Hepatocyte (in vitro differentiated cells): Measurements from ENCODE around the gene C4orf50. TPM values are rescaled to one million over a fixed set of nuclear protein-coding genes. Genes with fewer than 3 reads are reported as not detected.

ENCODE experiments used
- DNase-seq: peaks from one replicate; pipeline ENCODE4 v3.0.0-alpha.2; 2016; ENCODE audit warnings: low spot score
- H2AFZ ChIP-seq: fragments of 200-600 bp; sonication (generic); 2 replicates; pipeline ENCODE4 v1.6.0; 2016; ENCODE audit warnings: antibody characterized with exemption, mild to moderate bottlenecking
- H3K27ac ChIP-seq: fragments of 200-600 bp; sonication (generic); 2 replicates; pipeline ENCODE4 v1.5.1; 2016; ENCODE audit warnings: mild to moderate bottlenecking
- H3K27me3 ChIP-seq: fragments of 200-600 bp; sonication (generic); 2 replicates; pipeline ENCODE4 v1.6.1; 2016
- H3K36me3 ChIP-seq: fragments of 200-600 bp; sonication (generic); replicated peaks from 2 replicates; pipeline ENCODE4 v1.5.1; 2016; ENCODE audit warnings: low read depth; ENCODE audit not compliant: insufficient read depth
- H3K4me1 ChIP-seq: fragments of 200-600 bp; sonication (generic); 2 replicates; pipeline ENCODE4 v1.5.1; 2016; ENCODE audit warnings: mild to moderate bottlenecking, moderate library complexity; ENCODE audit not compliant: insufficient read depth
- H3K4me2 ChIP-seq: fragments of 200-600 bp; sonication (generic); 2 replicates; pipeline ENCODE4 v1.6.0; 2016
- H3K4me3 ChIP-seq: fragments of 200-600 bp; sonication (generic); 2 replicates; pipeline ENCODE4 v1.5.1; 2016; ENCODE audit warnings: mild to moderate bottlenecking
- H3K79me2 ChIP-seq: fragments of 200-600 bp; sonication (generic); 2 replicates; pipeline ENCODE4 v1.6.0; 2017; ENCODE audit warnings: mild to moderate bottlenecking
- H3K9me2 ChIP-seq: fragments of 200-600 bp; sonication (generic); replicated peaks from 2 replicates; pipeline ENCODE4 v1.6.0; 2017; ENCODE audit warnings: mild to moderate bottlenecking; ENCODE audit not compliant: insufficient read depth
- H3K9me3 ChIP-seq: fragments of 200-600 bp; sonication (generic); 2 replicates; pipeline ENCODE4 v1.5.1; 2016; ENCODE audit warnings: low read depth, mild to moderate bottlenecking
- H4K20me1 ChIP-seq: fragments of 200-600 bp; sonication (generic); 2 replicates; pipeline ENCODE4 v1.6.0; 2016; ENCODE audit warnings: mild to moderate bottlenecking; ENCODE audit not compliant: insufficient read depth, poor library complexity, severe bottlenecking
- EZH2 ChIP-seq: fragments of 200-600 bp; sonication (generic); IDR thresholded peaks from 2 replicates; pipeline ENCODE4 v1.6.1; 2016; ENCODE audit warnings: antibody characterized with exemption, mild to moderate bottlenecking, borderline replicate concordance
- EZH2phosphoT487 ChIP-seq: fragments of 200-600 bp; sonication (generic); IDR thresholded peaks from one replicate; pipeline ENCODE4 v1.6.1; 2018; ENCODE audit warnings: antibody characterized with exemption, mild to moderate bottlenecking, low read depth, moderate library complexity; ENCODE audit not compliant: unreplicated experiment, severe bottlenecking
- WGBS: methylation state at CpG from one replicate; pipeline ENCODE4 v1.1.6; 2016; ENCODE audit warnings: low lambda C conversion rate; ENCODE audit errors: missing lambda C conversion rate; 5-methylcytosine and 5-hydroxymethylcytosine counted together
- polyA plus RNA-seq: library from polyadenylated mRNA; unstranded; fragments of >200 nt; fragmentation: Nextera tagmentation; extraction: Ambion mirVana; gene quantifications from 2 replicates; pipeline ENCODE4 v1.2.1, GENCODE V29; 2016
- total RNA-seq: library from RNA; depleted of rRNA; stranded (reverse); fragments of >200 nt; gene quantifications from 2 replicates; pipeline ENCODE4 v1.2.3, GENCODE V29; 2014
- TF ChIP-seq, protein P1 (sequence below): fragments of 200-600 bp; sonication (generic); IDR thresholded peaks from 2 replicates; pipeline ENCODE4 v1.5.1; 2016; ENCODE audit warnings: antibody characterized with exemption, mild to moderate bottlenecking; ENCODE audit not compliant: poor library complexity

Gene C4orf50
- total and polyA plus RNA-seq, 2 experiments from 2014 or later, result not detected

DNA sequence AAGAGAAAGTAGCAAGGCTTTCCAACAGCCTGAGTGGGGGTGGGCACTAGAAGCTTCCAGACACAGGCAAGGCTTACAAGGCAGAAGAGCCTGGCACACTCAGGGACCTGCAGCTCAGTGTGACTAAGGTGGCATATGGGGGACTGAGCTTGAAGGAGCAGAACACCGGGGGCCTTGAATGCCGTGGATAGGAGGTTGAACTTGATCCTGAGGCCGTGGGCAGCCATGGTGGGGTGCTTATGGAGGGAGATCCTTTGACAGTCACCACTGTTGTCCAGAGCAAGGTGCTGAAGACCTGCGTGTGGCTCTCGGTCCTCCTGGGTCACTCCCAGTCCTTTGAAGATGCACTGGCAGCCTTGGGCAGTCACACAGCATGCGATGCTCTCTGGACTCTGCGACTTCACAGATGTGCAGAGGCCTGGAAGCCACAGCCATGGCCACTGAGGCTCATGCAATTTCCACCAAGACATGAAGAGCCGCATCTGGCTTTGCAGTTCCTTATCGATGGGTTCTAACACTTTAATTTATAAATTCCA, 18.3 kb downstream of the C4orf50 start:
- TF ChIP-seq EZH2phosphoT487, result no peak
- no peak for TF ChIP-seq EZH2
- TF ChIP-seq, protein P1, sequence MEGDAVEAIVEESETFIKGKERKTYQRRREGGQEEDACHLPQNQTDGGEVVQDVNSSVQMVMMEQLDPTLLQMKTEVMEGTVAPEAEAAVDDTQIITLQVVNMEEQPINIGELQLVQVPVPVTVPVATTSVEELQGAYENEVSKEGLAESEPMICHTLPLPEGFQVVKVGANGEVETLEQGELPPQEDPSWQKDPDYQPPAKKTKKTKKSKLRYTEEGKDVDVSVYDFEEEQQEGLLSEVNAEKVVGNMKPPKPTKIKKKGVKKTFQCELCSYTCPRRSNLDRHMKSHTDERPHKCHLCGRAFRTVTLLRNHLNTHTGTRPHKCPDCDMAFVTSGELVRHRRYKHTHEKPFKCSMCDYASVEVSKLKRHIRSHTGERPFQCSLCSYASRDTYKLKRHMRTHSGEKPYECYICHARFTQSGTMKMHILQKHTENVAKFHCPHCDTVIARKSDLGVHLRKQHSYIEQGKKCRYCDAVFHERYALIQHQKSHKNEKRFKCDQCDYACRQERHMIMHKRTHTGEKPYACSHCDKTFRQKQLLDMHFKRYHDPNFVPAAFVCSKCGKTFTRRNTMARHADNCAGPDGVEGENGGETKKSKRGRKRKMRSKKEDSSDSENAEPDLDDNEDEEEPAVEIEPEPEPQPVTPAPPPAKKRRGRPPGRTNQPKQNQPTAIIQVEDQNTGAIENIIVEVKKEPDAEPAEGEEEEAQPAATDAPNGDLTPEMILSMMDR, result no peak
- H2AFZ ChIP-seq, result no peak overlapping the region
- no peak overlapping the region for H3K4me2 ChIP-seq
- no peaks in the 10 kb centered on the region for H4K20me1 ChIP-seq
- no peak overlapping the region for H3K4me3 ChIP-seq
- H3K9me2 ChIP-seq, result no peaks in the 10 kb centered on the region
- no peak for DNase-seq
- H3K79me2 ChIP-seq, result no peaks in the 10 kb centered on the region
- H3K27ac ChIP-seq, result no peak overlapping the region
- H3K27me3 ChIP-seq, result peaks cover 6% of the 10 kb centered on the region
- no peaks in the 10 kb centered on the region for H3K4me1 ChIP-seq
- no peaks in the 10 kb centered on the region for H3K36me3 ChIP-seq
- 90% methylated on average over 9 of the region's 9 CpGs for WGBS
- no peaks in the 10 kb centered on the region for H3K9me3 ChIP-seq

DNA sequence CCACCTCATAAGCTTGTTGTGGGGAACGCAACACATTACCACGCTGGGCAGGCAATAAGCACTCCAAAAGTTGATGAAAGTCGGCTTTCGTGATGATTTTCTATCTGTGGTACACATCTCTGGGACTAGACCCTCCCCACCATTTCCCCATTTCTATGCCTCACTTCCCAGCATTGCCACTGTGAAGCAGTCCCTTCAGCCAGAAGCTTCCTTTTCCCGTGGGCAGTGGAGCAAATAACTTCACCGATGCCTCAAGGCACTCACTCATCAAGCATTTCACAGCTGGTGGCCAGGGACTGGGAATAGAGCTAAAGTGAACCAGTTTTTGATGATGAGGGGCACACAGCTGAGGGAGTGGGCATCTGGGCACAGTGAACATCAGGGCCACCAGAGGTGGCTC, 18.9 kb downstream of the C4orf50 start:
- Histone ChIP-seq H3K27me3 (peaks cover 6% of the 10 kb centered on the region), H3K4me2 (no peak overlapping the region), H3K79me2 (no peaks in the 10 kb centered on the region), H2AFZ (no peak overlapping the region), H3K4me1 (no peaks in the 10 kb centered on the region), H3K27ac (no peak overlapping the region), H4K20me1 (no peaks in the 10 kb centered on the region), H3K9me2 (no peaks in the 10 kb centered on the region), H3K9me3 (no peaks in the 10 kb centered on the region), H3K36me3 (no peaks in the 10 kb centered on the region), H3K4me3 (no peak overlapping the region)
- TF ChIP-seq EZH2phosphoT487 (no peak), EZH2 (no peak)
- TF ChIP-seq, protein P1, result no peak
- 87% methylated on average over 6 of the region's 6 CpGs for WGBS
- DNase-seq, result no peak

DNA sequence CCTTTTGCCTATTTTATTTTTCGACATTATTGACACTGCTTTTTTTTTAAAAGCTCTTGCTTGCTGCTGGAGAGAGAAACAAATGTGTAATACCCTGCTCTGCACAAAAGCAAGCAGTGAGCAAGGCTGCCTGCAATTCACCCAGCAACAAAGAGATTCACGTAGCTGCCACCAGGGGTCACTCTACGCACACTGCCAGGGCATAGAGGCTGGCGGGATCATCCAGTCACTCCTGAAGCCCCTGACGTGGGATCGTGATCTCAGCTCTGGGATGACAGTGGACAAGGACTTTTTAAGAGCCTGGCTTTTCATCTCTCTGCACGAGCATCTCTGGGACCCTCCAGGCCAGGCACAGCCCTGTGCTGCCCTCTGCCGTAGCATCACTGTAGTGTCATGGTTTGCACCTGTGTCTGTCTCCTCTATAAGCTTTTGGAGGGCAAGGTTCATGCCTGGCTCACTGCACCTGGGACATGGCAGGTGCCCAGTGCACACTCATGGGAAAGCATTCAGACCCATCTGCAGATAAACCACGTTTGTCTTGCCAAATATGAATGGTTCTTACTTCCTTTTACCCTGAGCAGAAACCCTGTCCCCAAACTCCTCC, 19.8 kb downstream of the C4orf50 start:
- Histone ChIP-seq H3K27ac (no peak overlapping the region), H4K20me1 (no peaks in the 10 kb centered on the region), H3K27me3 (peaks cover 6% of the 10 kb centered on the region), H2AFZ (no peak overlapping the region), H3K4me1 (no peaks in the 10 kb centered on the region), H3K36me3 (no peaks in the 10 kb centered on the region), H3K4me3 (no peak overlapping the region), H3K4me2 (no peak overlapping the region), H3K9me2 (no peaks in the 10 kb centered on the region), H3K79me2 (no peaks in the 10 kb centered on the region), H3K9me3 (no peaks in the 10 kb centered on the region)
- DNase-seq, result peak; percentile 85
- TF ChIP-seq, protein P1, result peak; percentile 98
- TF ChIP-seq EZH2phosphoT487, result no peak
- WGBS, result 8% methylated on average over 9 of the region's 9 CpGs
